PFSK-1 (cell line): ENCODE measurements around the gene TNNT1.

Experiments used
- POLR2AphosphoS5 ChIP-seq: IDR thresholded peaks from 2 replicates; pipeline ENCODE4 v1.6.1; 2012; ENCODE audit warnings: low read depth, mild to moderate bottlenecking, control low read depth, low read length, moderate library complexity
- SIN3A ChIP-seq: IDR thresholded peaks from 2 replicates; pipeline ENCODE4 v1.6.1; 2012; ENCODE audit warnings: mild to moderate bottlenecking, low read length, moderate library complexity, borderline replicate concordance; ENCODE audit not compliant: insufficient read depth
- TAF1 ChIP-seq: IDR thresholded peaks from 2 replicates; pipeline ENCODE4 v1.6.1; 2012; ENCODE audit warnings: low read length, control low read depth, borderline replicate concordance; ENCODE audit not compliant: insufficient read depth

DNA sequence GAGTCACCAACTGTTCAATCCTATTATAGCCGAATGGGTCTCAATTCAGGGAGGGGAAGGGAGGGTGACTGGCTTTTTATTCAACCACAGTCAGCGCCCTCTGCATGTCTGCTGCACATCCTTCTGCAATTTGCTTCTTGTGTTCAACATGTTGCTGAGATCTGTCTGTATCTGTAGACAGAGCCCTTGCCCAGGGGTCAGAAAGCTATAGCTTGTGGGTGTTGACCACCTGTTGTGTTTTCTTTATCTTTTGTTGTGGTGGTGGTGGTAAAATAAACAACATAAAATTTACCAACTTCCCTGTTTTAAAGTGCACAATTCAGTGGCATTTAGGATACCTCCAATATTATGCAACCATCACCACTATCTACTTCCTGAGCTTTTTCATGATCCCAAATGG is 43.8 kb downstream of the TNNT1 start:
- TF ChIP-seq TAF1 (no peak), SIN3A (no peak), POLR2AphosphoS5 (no peak)
